ENCODE measurements around the gene CDH4. TPM values are rescaled to one million over a fixed set of nuclear protein-coding genes. Genes with fewer than 3 reads are reported as not detected.

The CDH4 gene
- total and polyA plus RNA-seq, 2 of the 13 experiments (the other 11 are each of a cell fraction or from before 2014, with no cell fraction given) = not detected

DNA sequence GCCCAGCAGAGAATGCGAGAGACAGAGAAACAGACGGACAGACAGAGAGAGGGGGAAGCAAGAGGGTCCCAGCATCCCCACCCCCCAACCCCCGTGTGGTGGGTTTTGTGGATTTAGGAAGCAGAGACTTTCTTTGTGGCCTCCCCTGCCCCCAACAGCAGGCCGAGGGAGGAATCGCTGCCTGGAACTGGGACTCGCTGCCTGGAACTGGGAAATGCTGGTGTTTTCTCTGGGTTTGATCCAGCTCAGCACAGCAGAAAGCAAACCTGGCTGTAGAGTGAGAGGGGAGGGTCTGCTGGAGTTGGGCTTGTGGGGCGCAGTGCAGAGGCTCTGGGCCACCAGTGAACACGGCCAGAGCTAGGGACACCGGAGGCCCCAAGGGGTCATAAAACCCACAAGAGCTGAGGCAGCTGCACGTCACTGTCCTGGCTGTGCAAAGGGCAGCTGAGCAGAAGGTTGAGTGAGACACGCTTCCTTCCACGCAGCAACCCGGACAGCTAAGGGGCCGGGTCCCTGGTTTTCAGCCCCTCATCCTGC, 631.9 kb downstream of the CDH4 start:
- in situ Hi-C loops (cut with HindIII; ENCODE audit: extremely low pct_ligation_motif_present, low pct_unique_long_range_greater_than_20kb) = loop anchor here (10.0 to 25.0 kb wide), 2 partner anchors 1669 to 1822 kb away; no protein-coding TSS in a partner anchor

More for the DNA sequence above, 631.9 kb downstream of the CDH4 start:
- no peak overlapping the region for H2AFZ ChIP-seq (ENCODE audit: low read length)
- H3K9ac ChIP-seq (ENCODE audit: insufficient read depth, low read depth, low read length) = no peak overlapping the region
- peaks cover 32 to 80% of the 10 kb centered on the region in 2 experiments for H3K27me3 ChIP-seq (ENCODE audit: control insufficient read depth in 1 of 2, insufficient read depth in 2 of 2, low read length in 2 of 2)
- ChIA-PET CTCF (ENCODE audit: low intra/inter-chr PET ratio, low total read pairs) (no interaction called here), POLR2A (no interaction called here)
- H3K79me2 ChIP-seq (ENCODE audit: insufficient read depth, low read length) = no peaks in the 10 kb centered on the region
- no peak overlapping the region for H3K4me3 ChIP-seq (replicated peaks in 1 of 3; ENCODE audit: insufficient read depth in 1 of 3, low read depth in 2 of 3, low read length in 3 of 3)
- BruUV-seq (replicated peaks) = no TSS peak
- H4K20me1 ChIP-seq (ENCODE audit: insufficient read depth, low read length) = peaks cover 2% of the 10 kb centered on the region; the same call in 1 of the 2 replicates
- 11% methylated on average over 14 of the region's 14 CpGs for WGBS (ENCODE audit: low lambda C conversion rate)
- H3K27ac ChIP-seq (ENCODE audit: extremely low read length, insufficient read depth, low read length) = no peak overlapping the region
- ATAC-seq = no peak
- DNase-seq (ENCODE audit: low spot score) = no peak
- no peaks in the 10 kb centered on the region for H3K36me3 ChIP-seq (replicated peaks in 1 of 2; ENCODE audit: control insufficient read depth in 1 of 2, insufficient read depth in 2 of 2, low read length in 2 of 2)
- no peak for FAIRE-seq
- H3K4me1 ChIP-seq (ENCODE audit: insufficient read depth, low read length) = no peaks in the 10 kb centered on the region
- H3K4me2 ChIP-seq (ENCODE audit: low read depth, low read length) = no peak overlapping the region
- no peak for TF ChIP-seq ZFP37 (CRISPR knock-in tag; IDR thresholded peaks at IDR 0.05; ENCODE audit: borderline replicate concordance)
- TF ChIP-seq SIN3A (IDR thresholded peaks at IDR 0.05; ENCODE audit: borderline replicate concordance, low read depth, low read length) = no peak
- TF ChIP-seq, protein P1, sequence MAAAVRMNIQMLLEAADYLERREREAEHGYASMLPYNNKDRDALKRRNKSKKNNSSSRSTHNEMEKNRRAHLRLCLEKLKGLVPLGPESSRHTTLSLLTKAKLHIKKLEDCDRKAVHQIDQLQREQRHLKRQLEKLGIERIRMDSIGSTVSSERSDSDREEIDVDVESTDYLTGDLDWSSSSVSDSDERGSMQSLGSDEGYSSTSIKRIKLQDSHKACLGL (CRISPR knock-in tag; IDR thresholded peaks at IDR 0.05) = no peak
- TF ChIP-seq SNAI1 (CRISPR knock-in tag; IDR thresholded peaks at IDR 0.05; ENCODE audit: borderline replicate concordance) = no peak
- TF ChIP-seq, protein P2, sequence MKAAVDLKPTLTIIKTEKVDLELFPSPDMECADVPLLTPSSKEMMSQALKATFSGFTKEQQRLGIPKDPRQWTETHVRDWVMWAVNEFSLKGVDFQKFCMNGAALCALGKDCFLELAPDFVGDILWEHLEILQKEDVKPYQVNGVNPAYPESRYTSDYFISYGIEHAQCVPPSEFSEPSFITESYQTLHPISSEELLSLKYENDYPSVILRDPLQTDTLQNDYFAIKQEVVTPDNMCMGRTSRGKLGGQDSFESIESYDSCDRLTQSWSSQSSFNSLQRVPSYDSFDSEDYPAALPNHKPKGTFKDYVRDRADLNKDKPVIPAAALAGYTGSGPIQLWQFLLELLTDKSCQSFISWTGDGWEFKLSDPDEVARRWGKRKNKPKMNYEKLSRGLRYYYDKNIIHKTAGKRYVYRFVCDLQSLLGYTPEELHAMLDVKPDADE (CRISPR knock-in tag; IDR thresholded peaks at IDR 0.05) = no peak
- no peak for TF ChIP-seq NPAS2 (CRISPR knock-in tag; IDR thresholded peaks at IDR 0.05; ENCODE audit: borderline replicate concordance)
- TF ChIP-seq, protein P3, sequence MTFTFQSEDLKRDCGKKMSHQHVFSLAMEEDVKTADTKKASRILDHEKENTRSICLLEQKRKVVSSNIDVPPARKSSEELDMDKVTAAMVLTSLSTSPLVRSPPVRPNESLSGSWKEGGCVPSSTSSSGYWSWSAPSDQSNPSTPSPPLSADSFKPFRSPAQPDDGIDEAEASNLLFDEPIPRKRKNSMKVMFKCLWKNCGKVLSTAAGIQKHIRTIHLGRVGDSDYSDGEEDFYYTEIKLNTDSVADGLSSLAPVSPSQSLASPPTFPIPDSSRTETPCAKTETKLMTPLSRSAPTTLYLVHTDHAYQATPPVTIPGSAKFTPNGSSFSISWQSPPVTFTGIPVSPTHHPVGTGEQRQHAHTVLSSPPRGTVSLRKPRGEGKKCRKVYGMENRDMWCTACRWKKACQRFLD (CRISPR knock-in tag; IDR thresholded peaks at IDR 0.05; ENCODE audit: borderline replicate concordance) = no peak
- no peak for TF ChIP-seq TP53 (CRISPR knock-in tag; conservative IDR thresholded peaks at IDR 0.05)
- TF ChIP-seq, protein P4, sequence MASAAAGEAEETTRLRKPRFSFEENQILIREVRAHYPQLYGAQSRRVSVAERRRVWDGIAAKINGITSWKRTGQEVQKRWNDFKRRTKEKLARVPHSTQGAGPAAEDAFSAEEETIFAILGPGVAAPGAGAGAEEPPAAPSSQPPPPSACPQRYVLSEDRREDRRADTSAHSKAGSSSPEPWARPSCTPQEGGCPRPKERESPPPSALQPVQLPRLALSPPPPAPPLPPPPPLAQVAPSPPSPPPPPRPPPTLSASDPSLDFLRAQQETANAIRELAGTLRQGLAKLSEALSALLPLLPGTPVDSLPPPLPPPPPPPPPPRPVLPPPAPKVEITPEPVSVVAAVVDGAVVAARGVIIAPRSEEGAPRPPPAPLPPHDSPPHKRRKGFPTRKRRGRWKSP (CRISPR knock-in tag; IDR thresholded peaks at IDR 0.05) = no peak
- no peaks in the 10 kb centered on the region for H3K9me3 ChIP-seq (ENCODE audit: low read length)
- intact Hi-C loops (cut with micrococcal nuclease; ENCODE audit: unreplicated experiment) = no loop called here

All from HepG2 (cell line).